H1 (cell line): Measurements from ENCODE around the gene CAMTA1.

Experiments
- ASH2L ChIP-seq: fragments of 200-600, 300-600 bp; sonication (generic); IDR thresholded peaks from one replicate; pipeline ENCODE4 v1.7.1; 2017; ENCODE audit warnings: low read length
- CBX5 ChIP-seq: fragments of 300-800, 300-1000 bp; sonication (generic); IDR thresholded peaks from 2 replicates; pipeline ENCODE4 v1.7.1; 2016; ENCODE audit warnings: antibody characterized with exemption, low read length, low read depth
- CREB1 ChIP-seq: IDR thresholded peaks from 2 replicates; pipeline ENCODE4 v1.6.1; 2012; ENCODE audit warnings: inconsistent platforms
- CTCF ChIP-seq, 3 experiments: IDR thresholded peaks; 1 replicate in 2 of 3; 2 replicates in 1 of 3; pipeline versions ENCODE4 v1.5.1 to v1.6.1; 2011; ENCODE audit warnings: low read length in 3 of 3, mild to moderate bottlenecking in 3 of 3, inconsistent platforms in 2 of 3, low read depth in 1 of 3, moderate library complexity in 1 of 3; ENCODE audit not compliant: insufficient read depth in 1 of 3; ENCODE audit errors: control extremely low read depth in 1 of 3
- EZH2 ChIP-seq: fragments of 200-600 bp; sonication (generic); IDR thresholded peaks from 2 replicates; pipeline ENCODE4 v1.7.1; 2012; ENCODE audit warnings: low read depth, mild to moderate bottlenecking, moderate library complexity, low read length, inconsistent platforms; ENCODE audit not compliant: severe bottlenecking
- GABPA ChIP-seq: IDR thresholded peaks from 2 replicates; pipeline ENCODE4 v1.6.1; 2011; ENCODE audit warnings: mild to moderate bottlenecking, low read length, moderate library complexity, borderline replicate concordance; ENCODE audit not compliant: insufficient read depth
- MAFK ChIP-seq: IDR thresholded peaks from 2 replicates; pipeline ENCODE4 v1.6.1; 2012; ENCODE audit warnings: low read depth, mild to moderate bottlenecking, improper control_type of control experiment, low read length
- POLR2A ChIP-seq, 2 experiments: IDR thresholded peaks; 1 replicate in 1 of 2; 2 replicates in 1 of 2; pipeline ENCODE4 v1.6.1; 2011; ENCODE audit warnings: low read depth in 2 of 2, low read length in 2 of 2, mild to moderate bottlenecking in 2 of 2; ENCODE audit errors: control extremely low read depth in 1 of 2
- RBBP5 ChIP-seq: IDR thresholded peaks from 2 replicates; pipeline ENCODE4 v1.7.1; 2012; ENCODE audit warnings: low read depth, mild to moderate bottlenecking, inconsistent platforms, low read length, moderate library complexity, borderline replicate concordance
- SRF ChIP-seq: IDR thresholded peaks from 2 replicates; pipeline ENCODE4 v1.6.1; 2011; ENCODE audit warnings: mild to moderate bottlenecking, low read depth, low read length, moderate library complexity

GRCh38 chr1:7743346-7743745, 958.1 kb downstream of the CAMTA1 start:
- TF ChIP-seq SRF: no peak
- TF ChIP-seq EZH2: no peak
- no peak for TF ChIP-seq MAFK
- no peak for TF ChIP-seq CREB1
- TF ChIP-seq ASH2L: no peak
- no peak for TF ChIP-seq RBBP5
- no peak for TF ChIP-seq CTCF (IDR thresholded peaks at IDR 0.05; ENCODE audit: control extremely low read depth in 1 of 3, insufficient read depth in 1 of 3, low read depth in 1 of 3, low read length in 3 of 3)
- TF ChIP-seq GABPA: no peak
- TF ChIP-seq POLR2A (IDR thresholded peaks at IDR 0.05; ENCODE audit: control extremely low read depth in 1 of 2, low read depth in 2 of 2, low read length in 2 of 2): no peak
- TF ChIP-seq CBX5: no peak
